Sigmoid colon (tissue), 7 donors: ENCODE data around the gene AVPR2. TPM values are rescaled to one million over a fixed set of nuclear protein-coding genes. Genes with fewer than 3 reads are reported as not detected.

ENCODE experiments used
- DNase-seq: peaks from one replicate; pipeline ENCODE4 v3.0.0-alpha.2; 2019
- H3K27ac ChIP-seq, 4 donors: fragments of 200-600 bp; sonication (generic); one replicate each; pipeline ENCODE4 v1.5.1; 2016 to 2019; ENCODE audit warnings: mild to moderate bottlenecking in 1 of 4
- H3K27me3 ChIP-seq, 3 donors: fragments of 200-600 bp; sonication (generic); one replicate each; pipeline ENCODE4 v1.5.1; 2019; ENCODE audit warnings: mild to moderate bottlenecking in 1 of 3
- H3K36me3 ChIP-seq, 4 donors: fragments of 200-600 bp; sonication (generic); one replicate each; pipeline ENCODE4 v1.5.1; 2016 to 2019
- H3K4me1 ChIP-seq, 4 donors: fragments of 200-600 bp; sonication (generic); one replicate each; pipeline ENCODE4 v1.5.1; 2017 to 2019
- H3K4me3 ChIP-seq, 4 donors: fragments of 200-600 bp; sonication (generic); one replicate each; pipeline ENCODE4 v1.5.1; 2017 to 2019; ENCODE audit warnings: mild to moderate bottlenecking in 2 of 4, moderate library complexity in 1 of 4
- H3K9me3 ChIP-seq, 4 donors: fragments of 200-600 bp in 3 of 4; sonication (generic) in 3 of 4; one replicate each; pipeline versions ENCODE4 v1.5.1 to v1.6.1; 2013 to 2019
- EP300 ChIP-seq, 4 donors: sonication (generic); formaldehyde crosslinking; IDR thresholded peaks; one replicate each; pipeline ENCODE4 v1.6.1; 2017; ENCODE audit warnings: antibody characterized with exemption in 4 of 4
- POLR2A ChIP-seq, 2 donors: fragments of 450-650 bp; IDR thresholded peaks; one replicate each; pipeline ENCODE4 v1.6.1; 2016; ENCODE audit warnings: antibody characterized with exemption in 2 of 2, mild to moderate bottlenecking in 2 of 2, moderate library complexity in 2 of 2
- POLR2AphosphoS5 ChIP-seq, 4 donors: sonication (generic); formaldehyde crosslinking; IDR thresholded peaks; one replicate each; pipeline ENCODE4 v1.6.1; 2017; ENCODE audit warnings: antibody characterized with exemption in 4 of 4
- WGBS, 2 donors: extraction: QIAGEN DNeasy Blood & Tissue Kit; methylation state at CpG; one replicate each; pipeline ENCODE4 v1.1.7; 2013; 5-methylcytosine and 5-hydroxymethylcytosine counted together
- intact Hi-C: fragments of 100-400 bp; cut with DNase I; formaldehyde crosslinking; loops from one replicate; pipeline ENCODE4 v1.15.1; 2023
- polyA plus RNA-seq, 3 donors: library from polyadenylated mRNA; stranded (reverse); fragments of 200-250 nt; gene quantifications; one replicate each; pipeline ENCODE4 v1.2.3, GENCODE V29; 2013
- total RNA-seq, 4 donors: library from RNA; depleted of rRNA; stranded (reverse); fragments of >200 nt; gene quantifications; one replicate each; pipeline ENCODE4 v1.1.0, GENCODE V29; 2016
- TF ChIP-seq, protein P1 (sequence below), 4 experiments: fragments of 450-650 bp in 3 of 4; fragments of 200-600 bp in 1 of 4; IDR thresholded peaks; one replicate each; pipeline ENCODE4 v1.5.1; 2016 to 2019; ENCODE audit warnings: antibody characterized with exemption in 4 of 4, mild to moderate bottlenecking in 3 of 4, moderate library complexity in 2 of 4
- donor health status: healthy with polysubstance abuse.
- donor health status: Bipolar disorder and iron deficiency.
- donor health status: healthy.

The AVPR2 gene
- total and polyA plus RNA-seq, 7 donors = 1.1 to 2.2 (median 1.1) TPM; not detected in 2

- Histone ChIP-seq H3K4me1 (peaks cover 0 to 78% (median 52%) of the 10 kb centered on the region in 4 donors), H3K4me3 (peak overlapping the region in 2 of 4 donors; percentile 10 to 44), H3K27me3 (no peaks in the 10 kb centered on the region), H3K9me3 (no peaks in the 10 kb centered on the region), H3K27ac (peak overlapping the region; percentile 81 to 87 (median 86)), H3K36me3 (peaks cover 0 to 42% (median 20%) of the 10 kb centered on the region in 4 donors)
- no peak for TF ChIP-seq EP300 (IDR thresholded peaks at IDR 0.05)
- TF ChIP-seq POLR2AphosphoS5 (IDR thresholded peaks at IDR 0.05) = no peak
- TF ChIP-seq POLR2A (IDR thresholded peaks at IDR 0.05) = no peak
- TF ChIP-seq, protein P1, sequence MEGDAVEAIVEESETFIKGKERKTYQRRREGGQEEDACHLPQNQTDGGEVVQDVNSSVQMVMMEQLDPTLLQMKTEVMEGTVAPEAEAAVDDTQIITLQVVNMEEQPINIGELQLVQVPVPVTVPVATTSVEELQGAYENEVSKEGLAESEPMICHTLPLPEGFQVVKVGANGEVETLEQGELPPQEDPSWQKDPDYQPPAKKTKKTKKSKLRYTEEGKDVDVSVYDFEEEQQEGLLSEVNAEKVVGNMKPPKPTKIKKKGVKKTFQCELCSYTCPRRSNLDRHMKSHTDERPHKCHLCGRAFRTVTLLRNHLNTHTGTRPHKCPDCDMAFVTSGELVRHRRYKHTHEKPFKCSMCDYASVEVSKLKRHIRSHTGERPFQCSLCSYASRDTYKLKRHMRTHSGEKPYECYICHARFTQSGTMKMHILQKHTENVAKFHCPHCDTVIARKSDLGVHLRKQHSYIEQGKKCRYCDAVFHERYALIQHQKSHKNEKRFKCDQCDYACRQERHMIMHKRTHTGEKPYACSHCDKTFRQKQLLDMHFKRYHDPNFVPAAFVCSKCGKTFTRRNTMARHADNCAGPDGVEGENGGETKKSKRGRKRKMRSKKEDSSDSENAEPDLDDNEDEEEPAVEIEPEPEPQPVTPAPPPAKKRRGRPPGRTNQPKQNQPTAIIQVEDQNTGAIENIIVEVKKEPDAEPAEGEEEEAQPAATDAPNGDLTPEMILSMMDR (IDR thresholded peaks at IDR 0.05) = no peak
- DNase-seq = no peak
- intact Hi-C loops = loop anchor here (2.0 kb wide), 3 partner anchors 188 to 994 kb away; partner anchors contain the start of gene PLXNB3
- 93 to 95% methylated on average over 32 of the region's 32 CpGs for WGBS, 2 donors
These were observed 48.0 kb downstream of the AVPR2 start for GRCh38 chrX:153952373-153953026.

- DNase-seq = peak; percentile 93
- Histone ChIP-seq H3K4me3 (peak overlapping the region; percentile 18 to 44 (median 38)), H3K36me3 (peaks cover 0 to 49% (median 25%) of the 10 kb centered on the region in 4 donors), H3K27ac (peak overlapping the region; percentile 81 to 87 (median 86)), H3K9me3 (no peaks in the 10 kb centered on the region), H3K27me3 (no peaks in the 10 kb centered on the region), H3K4me1 (peaks cover 0 to 72% (median 48%) of the 10 kb centered on the region in 4 donors)
- TF ChIP-seq EP300 (IDR thresholded peaks at IDR 0.05) (peak in 1 of 4 donors; percentile 12), POLR2AphosphoS5 (IDR thresholded peaks at IDR 0.05) (peak; percentile 62 to 80 (median 70)), POLR2A (IDR thresholded peaks at IDR 0.05) (peak in 1 of 2 donors; percentile 54)
- TF ChIP-seq, protein P1 (IDR thresholded peaks at IDR 0.05) = peak; percentile 92 to 99 (median 97)
- WGBS, 2 donors = 25 to 27% methylated on average over 33 of the region's 33 CpGs
- intact Hi-C loops = loop anchor here (2.0 kb wide), 3 partner anchors 189 to 995 kb away; partner anchors contain the start of gene PLXNB3
These were observed 48.9 kb downstream of the AVPR2 start for GRCh38 chrX:153953342-153953830.

DNA sequence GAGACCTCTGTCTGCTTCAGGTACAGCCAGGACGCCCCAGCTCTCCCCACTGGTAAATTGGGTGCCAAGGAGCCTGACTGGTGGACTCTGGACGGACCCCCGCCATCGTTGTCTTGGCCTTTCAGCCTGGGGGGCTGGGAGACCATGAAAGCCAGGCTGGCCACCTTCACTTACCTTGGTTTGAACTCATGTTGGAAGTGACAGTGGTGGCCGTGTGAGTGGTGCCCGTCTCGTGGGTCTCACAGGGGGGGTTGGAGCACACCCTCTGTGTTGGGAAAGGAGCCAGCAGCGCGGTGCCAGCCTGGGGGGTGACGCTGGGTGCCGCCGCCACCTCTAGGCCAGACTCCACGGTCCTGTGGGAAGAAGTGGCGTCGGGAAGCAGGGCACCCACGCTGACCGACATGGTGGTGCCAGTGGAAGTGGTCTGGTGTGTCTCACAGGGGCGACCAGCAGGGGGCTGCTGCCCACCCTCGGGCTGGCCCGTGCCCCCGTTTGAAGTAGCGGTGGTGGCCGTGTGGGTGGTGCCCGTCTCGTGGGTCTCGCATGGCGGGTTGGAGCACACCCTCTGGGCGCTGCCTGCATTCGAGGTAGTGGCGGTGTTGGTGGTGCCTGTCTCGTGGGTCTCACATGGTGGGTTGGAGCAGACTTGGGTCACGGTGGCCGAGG lies 49.6 kb downstream of the AVPR2 start:
- H3K27ac ChIP-seq = peak overlapping the region; percentile 81 to 87 (median 86)
- H3K27me3 ChIP-seq = no peaks in the 10 kb centered on the region
- H3K9me3 ChIP-seq = no peaks in the 10 kb centered on the region
- peaks cover 2 to 55% (median 28%) of the 10 kb centered on the region in 4 donors for H3K36me3 ChIP-seq
- peaks cover 0 to 66% (median 44%) of the 10 kb centered on the region in 4 donors for H3K4me1 ChIP-seq
- TF ChIP-seq EP300 (IDR thresholded peaks at IDR 0.05) (no peak), POLR2AphosphoS5 (IDR thresholded peaks at IDR 0.05) (peak in 1 of 4 donors; percentile 3)
- WGBS, 2 donors = 81 to 86% methylated on average over 33 of the region's 33 CpGs
- H3K4me3 ChIP-seq = peak overlapping the region; percentile 18 to 44 (median 38)
- intact Hi-C loops = loop anchor here (2.0 kb wide), 3 partner anchors 189 to 995 kb away; partner anchors contain the start of gene PLXNB3
- no peak for DNase-seq

- H3K4me3 ChIP-seq = peak overlapping the region in 3 of 4 donors; percentile 33 to 44 (median 43)
- H3K27me3 ChIP-seq = no peaks in the 10 kb centered on the region
- peak overlapping the region; percentile 81 to 87 (median 86) for H3K27ac ChIP-seq
- peaks cover 8 to 61% (median 32%) of the 10 kb centered on the region in 4 donors for H3K36me3 ChIP-seq
- H3K9me3 ChIP-seq = no peaks in the 10 kb centered on the region
- TF ChIP-seq, protein P1 (IDR thresholded peaks at IDR 0.05) = no peak
- TF ChIP-seq POLR2A (IDR thresholded peaks at IDR 0.05) = no peak
- TF ChIP-seq POLR2AphosphoS5 (IDR thresholded peaks at IDR 0.05) = no peak
- no peak for TF ChIP-seq EP300 (IDR thresholded peaks at IDR 0.05)
- peaks cover 0 to 59% (median 37%) of the 10 kb centered on the region in 4 donors for H3K4me1 ChIP-seq
- intact Hi-C loops = no loop called here
- WGBS, 2 donors = 94 to 95% methylated on average over 44 of the region's 44 CpGs
- no peak for DNase-seq
These were observed 50.2 kb downstream of the AVPR2 start for GRCh38 chrX:153954558-153955227.
